MM.1S (cell line): ENCODE measurements around the gene CTU1.

Experiments
- DNase-seq: peaks from one replicate; pipeline ENCODE4 v3.0.0-alpha.2; 2015
- H2AFZ ChIP-seq: fragments of 300-600 bp; sonication (generic); 2 replicates; pipeline ENCODE4 v1.6.0; 2016; ENCODE audit warnings: antibody characterized with exemption, low read length
- H3F3A ChIP-seq: fragments of 300-600 bp; sonication (generic); 2 replicates; pipeline ENCODE4 v1.6.1; 2016; ENCODE audit warnings: mild to moderate bottlenecking, antibody characterized with exemption, low read length, moderate library complexity, mixed read lengths; ENCODE audit not compliant: insufficient read depth
- H3K27ac ChIP-seq: fragments of 300-600 bp; sonication (generic); 2 replicates; pipeline ENCODE4 v1.5.1; 2016; ENCODE audit warnings: mild to moderate bottlenecking, low read length
- H3K27me3 ChIP-seq: fragments of 300-600 bp; sonication (generic); replicated peaks from 2 replicates; pipeline ENCODE4 v1.6.0; 2016; ENCODE audit warnings: low read length; ENCODE audit not compliant: insufficient read depth
- H3K36me3 ChIP-seq: fragments of 300-600 bp; sonication (generic); replicated peaks from 2 replicates; pipeline ENCODE4 v1.6.1; 2016; ENCODE audit warnings: mild to moderate bottlenecking, low read length, mixed read lengths; ENCODE audit not compliant: insufficient read depth
- H3K4me1 ChIP-seq: fragments of 300-600 bp; sonication (generic); 2 replicates; pipeline ENCODE4 v1.6.1; 2016; ENCODE audit warnings: low read length, mixed read lengths
- H3K4me2 ChIP-seq: fragments of 300-600 bp; sonication (generic); 2 replicates; pipeline ENCODE4 v1.6.0; 2016; ENCODE audit warnings: low read depth, low read length
- H3K4me3 ChIP-seq: fragments of 300-600 bp; sonication (generic); 2 replicates; pipeline ENCODE4 v1.5.1; 2016; ENCODE audit warnings: low read length, mixed read lengths
- H3K79me2 ChIP-seq: fragments of 300-600 bp; sonication (generic); 2 replicates; pipeline ENCODE4 v1.6.1; 2016; ENCODE audit warnings: mixed run types, low read length, mixed read lengths
- H3K9ac ChIP-seq: fragments of 300-600 bp; sonication (generic); 2 replicates; pipeline ENCODE4 v1.6.1; 2016; ENCODE audit warnings: low read length, mixed read lengths
- H3K9me2 ChIP-seq: fragments of 300-600 bp; sonication (generic); replicated peaks from 2 replicates; pipeline ENCODE4 v1.6.1; 2016; ENCODE audit warnings: mild to moderate bottlenecking, low read length, mixed read lengths; ENCODE audit not compliant: insufficient read depth
- H3K9me3 ChIP-seq: fragments of 300-600 bp; sonication (generic); replicated peaks from 2 replicates; pipeline ENCODE4 v1.6.1; 2016; ENCODE audit warnings: mild to moderate bottlenecking, low read length, mixed read lengths; ENCODE audit not compliant: insufficient read depth
- H4K20me1 ChIP-seq: fragments of 300-600 bp; sonication (generic); 2 replicates; pipeline ENCODE4 v1.6.1; 2016; ENCODE audit warnings: mild to moderate bottlenecking, low read length, moderate library complexity, mixed read lengths; ENCODE audit not compliant: insufficient read depth
- CTCF ChIP-seq: fragments of 300-600 bp; sonication (generic); IDR thresholded peaks from 2 replicates; pipeline ENCODE4 v1.5.1; 2016; ENCODE audit warnings: antibody characterized with exemption, low read length, mixed read lengths
- EZH2 ChIP-seq: fragments of 300-600 bp; sonication (generic); optimal IDR thresholded peaks from 2 replicates; pipeline ENCODE3; 2017; ENCODE audit warnings: low read depth, mild to moderate bottlenecking, antibody characterized with exemption, low read length, mixed read lengths
- EZH2phosphoT487 ChIP-seq: fragments of 300-600 bp; sonication (generic); IDR thresholded peaks from 2 replicates; pipeline ENCODE4 v1.6.1; 2018; ENCODE audit warnings: antibody characterized with exemption, low read length

CTU1 gene

GRCh38 chr19:51129716-51130115 is 21.5 kb upstream of the CTU1 start:
- Histone ChIP-seq H3K9me2 (no peaks in the 10 kb centered on the region), H2AFZ (no peak overlapping the region), H3K27ac (no peak overlapping the region), H3K79me2 (no peaks in the 10 kb centered on the region), H3F3A (no peaks in the 10 kb centered on the region), H3K4me3 (no peak overlapping the region), H3K9ac (no peak overlapping the region), H3K9me3 (no peaks in the 10 kb centered on the region), H3K4me1 (no peaks in the 10 kb centered on the region), H3K27me3 (peaks cover 35% of the 10 kb centered on the region), H3K36me3 (no peaks in the 10 kb centered on the region), H3K4me2 (no peak overlapping the region), H4K20me1 (no peaks in the 10 kb centered on the region)
- DNase-seq: no peak
- no peak for TF ChIP-seq EZH2
- no peak for TF ChIP-seq EZH2phosphoT487
- no peak for TF ChIP-seq CTCF

DNA sequence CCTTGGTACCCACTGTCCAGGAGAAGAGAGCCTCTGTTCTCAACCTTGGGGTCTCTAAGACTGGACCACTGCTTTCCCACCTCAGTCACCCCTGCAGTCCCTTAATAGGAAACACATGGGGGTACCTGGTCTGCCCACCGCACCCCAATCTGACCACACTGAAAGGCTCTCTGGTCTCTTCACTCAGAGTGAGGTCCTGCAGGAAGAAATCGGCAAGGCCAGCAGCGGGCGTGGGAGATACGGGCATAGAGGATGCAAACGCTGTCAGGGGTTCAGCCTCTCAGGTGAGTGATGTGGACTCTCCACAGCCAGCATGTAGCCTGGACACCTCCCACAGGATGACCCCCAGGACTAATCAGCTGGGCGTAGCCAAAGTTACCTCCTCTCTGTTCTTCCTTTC is 20.0 kb upstream of the CTU1 start:
- H3K27ac ChIP-seq: no peak overlapping the region
- no peaks in the 10 kb centered on the region for H3K36me3 ChIP-seq
- no peaks in the 10 kb centered on the region for H3K9me2 ChIP-seq
- H3K9me3 ChIP-seq: no peaks in the 10 kb centered on the region
- no peak overlapping the region for H2AFZ ChIP-seq
- no peaks in the 10 kb centered on the region for H4K20me1 ChIP-seq
- H3K79me2 ChIP-seq: no peaks in the 10 kb centered on the region
- no peaks in the 10 kb centered on the region for H3F3A ChIP-seq
- no peak overlapping the region for H3K4me2 ChIP-seq
- no peak overlapping the region for H3K4me3 ChIP-seq
- H3K4me1 ChIP-seq: no peaks in the 10 kb centered on the region
- TF ChIP-seq EZH2: no peak
- no peak for TF ChIP-seq EZH2phosphoT487
- no peak for TF ChIP-seq CTCF
- no peak for DNase-seq
- H3K27me3 ChIP-seq: peaks cover 35% of the 10 kb centered on the region
- no peak overlapping the region for H3K9ac ChIP-seq

DNA sequence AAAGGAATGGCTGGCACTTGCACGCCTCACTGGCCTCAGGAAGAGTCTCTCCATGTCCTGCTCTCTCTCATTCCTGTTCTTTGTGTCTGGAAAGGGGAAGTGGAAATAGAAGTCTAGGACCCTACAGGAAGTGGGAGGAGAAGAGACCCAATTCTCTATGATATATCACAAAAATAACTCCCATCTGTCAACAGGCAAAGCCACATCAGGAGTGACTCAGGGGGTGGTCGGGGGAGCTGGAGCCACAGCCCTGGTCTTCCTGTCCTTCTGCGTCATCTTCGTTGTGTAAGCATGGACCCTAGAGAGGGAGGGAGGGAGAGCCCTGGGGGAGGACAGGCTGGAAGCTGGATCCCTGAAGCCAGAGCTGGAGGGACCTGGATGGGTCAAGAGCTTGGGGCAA is 19.5 kb upstream of the CTU1 start:
- H3K27ac ChIP-seq: no peak overlapping the region
- no peaks in the 10 kb centered on the region for H4K20me1 ChIP-seq
- no peak for TF ChIP-seq EZH2phosphoT487
- H3K4me1 ChIP-seq: no peaks in the 10 kb centered on the region
- no peak overlapping the region for H3K4me3 ChIP-seq
- H3K9ac ChIP-seq: no peak overlapping the region
- DNase-seq: no peak
- no peak overlapping the region for H2AFZ ChIP-seq
- no peaks in the 10 kb centered on the region for H3K9me3 ChIP-seq
- no peaks in the 10 kb centered on the region for H3K9me2 ChIP-seq
- H3F3A ChIP-seq: no peaks in the 10 kb centered on the region
- H3K36me3 ChIP-seq: no peaks in the 10 kb centered on the region
- no peak overlapping the region for H3K4me2 ChIP-seq
- H3K79me2 ChIP-seq: no peaks in the 10 kb centered on the region
- H3K27me3 ChIP-seq: peaks cover 36% of the 10 kb centered on the region

DNA sequence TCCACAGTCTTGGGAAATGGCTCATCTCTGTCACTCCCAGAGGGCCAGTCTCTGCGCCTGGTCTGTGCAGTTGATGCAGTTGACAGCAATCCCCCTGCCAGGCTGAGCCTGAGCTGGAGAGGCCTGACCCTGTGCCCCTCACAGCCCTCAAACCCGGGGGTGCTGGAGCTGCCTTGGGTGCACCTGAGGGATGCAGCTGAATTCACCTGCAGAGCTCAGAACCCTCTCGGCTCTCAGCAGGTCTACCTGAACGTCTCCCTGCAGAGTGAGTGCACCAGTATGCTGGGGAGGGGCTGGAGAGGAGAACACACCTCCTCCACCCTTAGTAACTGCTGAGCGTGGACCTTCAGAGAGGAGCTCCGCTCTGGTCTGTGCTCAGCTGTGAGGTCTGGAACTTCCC is 18.8 kb upstream of the CTU1 start:
- no peaks in the 10 kb centered on the region for H4K20me1 ChIP-seq
- H3K79me2 ChIP-seq: no peaks in the 10 kb centered on the region
- no peak overlapping the region for H2AFZ ChIP-seq
- no peaks in the 10 kb centered on the region for H3K4me1 ChIP-seq
- no peak overlapping the region for H3K4me2 ChIP-seq
- DNase-seq: no peak
- H3K4me3 ChIP-seq: no peak overlapping the region
- no peaks in the 10 kb centered on the region for H3K9me2 ChIP-seq
- no peak overlapping the region for H3K27ac ChIP-seq
- no peaks in the 10 kb centered on the region for H3K36me3 ChIP-seq
- no peaks in the 10 kb centered on the region for H3F3A ChIP-seq
- TF ChIP-seq EZH2 (no peak), CTCF (no peak), EZH2phosphoT487 (no peak)
- peaks cover 36% of the 10 kb centered on the region for H3K27me3 ChIP-seq
- no peaks in the 10 kb centered on the region for H3K9me3 ChIP-seq
- H3K9ac ChIP-seq: no peak overlapping the region
